H4 (cell line): ENCODE data around the gene NBPF26. TPM values are rescaled to one million over a fixed set of nuclear protein-coding genes. Genes with fewer than 3 reads are reported as not detected.
"Not testable (repeated sequence)": the region's sequence is repeated elsewhere in the genome, so short reads cannot be mapped to it uniquely, and the experiment has no call there.

Experiments
- DNase-seq: peaks from one replicate; pipeline ENCODE4 v3.0.0-alpha.2; 2015; ENCODE audit warnings: low spot score
- total RNA-seq: library from RNA; depleted of rRNA; stranded (reverse); fragments of >200 nt; shearing (Covaris generic); gene quantifications from 2 replicates; pipeline ENCODE4 v1.2.3, GENCODE V29; 2014; rRNA removed

Gene NBPF26
- total RNA-seq, result 6.6 and 12.1 TPM in 2 replicates

DNA sequence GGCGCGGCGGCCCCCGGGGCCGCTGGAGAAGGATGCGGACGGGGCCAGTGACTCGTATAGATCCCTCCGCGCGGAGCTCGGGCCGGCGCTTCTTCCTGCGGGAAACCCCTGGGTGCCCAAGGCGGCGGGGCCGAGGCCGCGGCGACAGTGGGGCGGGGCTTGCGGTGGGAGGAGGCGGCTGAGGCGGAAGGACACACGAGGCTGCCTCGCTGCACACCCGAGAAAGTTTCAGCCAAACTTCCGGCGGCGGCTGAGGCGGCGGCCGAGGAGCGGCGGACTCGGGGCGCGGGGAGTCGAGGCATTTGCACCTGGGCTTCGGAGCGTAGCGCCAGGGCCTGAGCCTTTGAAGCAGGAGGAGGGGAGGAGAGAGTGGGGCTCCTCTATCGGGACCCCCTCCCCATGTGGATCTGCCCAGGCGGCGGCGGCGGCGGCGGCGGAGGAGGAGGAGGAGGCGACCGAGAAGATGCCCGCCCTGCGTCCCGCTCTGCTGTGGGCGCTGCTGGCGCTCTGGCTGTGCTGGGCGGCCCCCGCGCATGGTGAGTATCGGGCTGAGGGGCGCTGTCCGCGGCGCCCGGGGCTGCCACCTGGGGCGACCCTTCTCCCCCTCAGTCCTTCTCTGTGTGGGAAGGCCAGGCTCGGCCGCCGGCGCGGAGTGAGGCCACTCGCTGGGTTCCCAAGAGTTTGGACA, at the start of gene NBPF26:
TSS of gene NBPF26 (plus strand) at position 231 of the 688 bp plus-strand sequence.
- DNase-seq, result peak; percentile 56

DNA sequence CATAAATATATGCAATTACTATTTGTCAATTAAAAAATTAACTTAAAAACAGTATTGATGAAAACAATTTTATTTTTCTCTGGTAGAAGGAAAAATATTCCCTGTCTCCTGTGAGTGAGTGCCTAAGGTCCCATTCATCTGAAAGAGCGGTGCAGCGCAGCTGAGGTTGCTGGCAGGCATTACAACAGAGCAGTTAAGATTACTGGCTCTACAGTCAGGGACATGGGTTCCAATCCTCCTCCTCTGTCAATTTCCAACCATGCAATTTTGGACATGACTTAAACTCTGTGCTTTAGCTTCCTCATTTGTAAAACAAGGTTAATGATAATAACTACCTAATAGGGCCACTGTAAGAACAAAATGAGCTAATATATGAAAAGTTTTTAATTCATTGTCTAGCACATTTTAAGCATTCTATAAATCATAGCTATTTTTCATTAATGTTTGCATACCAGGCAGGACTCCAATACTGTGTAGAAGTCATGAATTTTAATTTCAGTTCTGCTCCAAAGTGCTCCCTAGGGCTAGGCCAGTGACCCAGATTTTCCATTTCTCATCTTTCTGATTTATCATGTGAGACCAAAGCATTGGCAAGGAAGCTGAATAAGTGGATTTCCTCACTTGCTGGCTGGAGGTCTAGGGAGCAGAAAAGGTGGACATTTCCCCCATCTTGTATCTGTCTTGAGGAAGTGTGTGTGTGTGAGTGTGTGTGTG, 43.5 kb upstream of the NBPF26 start:
- DNase-seq, result not testable (repeated sequence)

DNA sequence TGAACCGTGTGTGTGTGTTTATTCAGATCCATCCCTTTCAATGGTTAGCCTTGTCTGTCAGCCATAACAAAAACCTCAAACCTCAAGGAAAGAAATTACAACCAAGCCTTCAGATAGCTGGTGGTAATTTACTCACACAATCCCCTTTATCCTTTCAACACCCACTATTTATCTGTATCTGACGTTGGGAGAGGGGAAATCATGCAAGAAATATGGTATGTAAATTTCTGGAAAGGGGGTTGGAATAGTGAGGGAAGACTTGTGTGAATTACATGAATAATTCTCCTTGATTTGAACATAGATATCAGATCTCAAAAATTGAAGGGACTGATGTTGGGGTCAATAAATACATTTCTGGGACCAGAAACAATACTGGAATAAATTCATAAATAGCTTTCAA, 42.8 kb upstream of the NBPF26 start:
- DNase-seq, result not testable (repeated sequence)

DNA sequence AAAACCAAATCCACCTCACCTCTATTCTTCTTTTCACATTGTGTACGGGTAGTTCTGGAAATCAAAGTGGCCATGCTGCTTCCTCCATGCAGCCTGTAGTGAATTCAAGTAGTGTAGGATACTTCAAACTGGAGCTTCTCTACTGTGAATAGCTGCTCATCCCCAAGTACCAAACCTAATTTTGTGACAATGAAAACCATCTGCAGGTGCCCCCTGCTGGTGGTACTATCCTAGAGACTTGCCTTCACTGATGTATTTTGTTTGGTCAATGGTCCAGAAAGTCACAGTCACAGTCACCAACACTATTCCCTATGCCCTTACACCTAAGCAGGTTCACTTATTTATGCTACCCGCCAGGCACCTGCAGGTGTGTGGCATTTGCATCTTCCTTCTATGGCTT, 39.3 kb upstream of the NBPF26 start:
- DNase-seq, result not testable (repeated sequence)

DNA sequence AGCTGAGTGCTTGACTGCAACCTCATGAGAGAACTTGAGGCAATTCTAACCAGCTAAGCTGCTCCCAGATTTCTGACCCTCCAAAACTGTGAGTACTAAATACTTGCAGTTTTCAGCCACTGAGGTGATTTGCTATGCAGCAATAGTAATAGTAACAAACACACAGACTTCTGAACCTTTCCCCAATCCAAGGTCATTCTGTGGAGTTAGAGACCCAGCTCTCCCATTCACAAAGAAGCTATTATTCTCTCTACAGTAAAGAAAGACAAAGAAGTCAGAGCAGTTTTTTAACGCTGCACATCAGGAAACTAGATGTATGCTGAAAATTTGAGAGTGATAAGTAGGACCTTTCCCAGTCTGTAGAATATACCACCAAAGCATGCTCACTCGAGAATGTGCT, 38.1 kb upstream of the NBPF26 start:
- DNase-seq, result not testable (repeated sequence)

DNA sequence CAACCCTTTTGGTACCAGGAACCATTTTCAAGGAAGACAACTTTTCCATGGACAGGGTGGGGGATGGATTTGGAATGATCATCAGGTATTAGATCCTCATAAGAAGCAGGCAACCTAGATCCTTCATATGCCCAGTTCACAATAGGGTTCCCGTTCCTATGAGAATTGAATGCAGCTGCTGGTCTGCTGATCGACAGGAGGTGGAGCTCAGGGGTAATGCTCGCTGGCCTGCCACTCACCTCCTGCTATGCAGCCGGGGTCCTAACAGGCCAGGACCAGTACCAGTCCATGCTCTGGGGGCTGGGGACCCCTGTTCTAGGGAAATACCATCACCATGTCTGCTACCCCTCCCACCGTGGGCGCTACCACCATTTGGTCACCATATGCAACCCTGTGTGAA, 36.5 kb upstream of the NBPF26 start:
- DNase-seq, result not testable (repeated sequence)

DNA sequence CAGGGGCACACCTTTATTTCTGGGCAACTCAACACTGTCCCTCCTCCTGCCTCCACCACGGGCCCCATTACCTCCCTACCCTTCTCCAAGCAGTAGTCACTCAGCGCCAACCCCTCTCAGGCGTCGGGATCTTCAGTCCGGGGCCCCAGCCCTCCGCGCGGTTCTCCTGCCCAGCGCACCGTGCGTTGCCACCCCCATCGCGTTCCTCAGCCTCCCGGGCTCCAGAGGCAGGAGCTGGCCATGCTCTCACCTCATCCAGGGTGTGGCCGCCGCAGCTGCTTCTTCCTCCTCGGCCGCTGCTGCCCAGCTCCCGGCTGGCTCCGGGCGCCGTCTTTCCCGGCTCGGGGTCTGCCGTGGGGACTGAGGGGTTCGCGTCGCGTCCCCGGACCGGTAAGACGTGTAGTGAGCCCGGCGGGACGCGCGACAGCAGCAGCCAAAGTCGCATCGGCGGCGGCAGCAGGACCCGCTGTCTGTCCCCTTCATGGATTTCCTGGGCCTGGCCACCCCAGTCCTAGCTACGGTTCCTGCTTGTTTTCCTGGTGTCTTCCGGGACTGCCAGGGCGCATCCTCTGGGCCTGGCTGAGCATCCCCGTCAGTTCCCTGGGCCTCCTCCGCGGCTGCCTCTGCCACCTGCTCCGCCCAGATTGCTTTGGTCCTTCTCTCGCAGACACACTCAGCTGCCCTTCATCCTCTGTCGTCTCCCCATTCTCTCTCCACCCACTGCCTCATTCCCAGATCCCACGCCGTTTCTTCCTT, 22.8 kb upstream of the NBPF26 start:
- DNase-seq, result not testable (repeated sequence)

DNA sequence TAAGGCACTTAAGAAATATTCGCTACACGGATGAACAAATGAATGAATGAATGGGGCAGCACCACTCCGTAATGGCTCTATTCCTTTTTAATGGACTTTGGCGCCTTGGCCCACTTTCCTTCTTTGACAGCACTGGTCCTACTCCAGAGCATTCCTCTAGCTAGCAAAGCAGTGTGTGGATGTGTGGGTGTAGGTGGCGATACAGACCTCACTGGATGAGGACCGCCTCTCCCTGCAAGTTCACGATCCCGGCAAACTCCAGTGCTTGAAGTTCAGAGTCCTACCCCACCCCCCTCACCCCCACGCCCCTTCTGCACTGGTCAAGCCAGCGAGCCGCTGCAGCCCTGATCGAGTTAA, 409 bp upstream of the NBPF26 start:
- DNase-seq, result not testable (repeated sequence)

DNA sequence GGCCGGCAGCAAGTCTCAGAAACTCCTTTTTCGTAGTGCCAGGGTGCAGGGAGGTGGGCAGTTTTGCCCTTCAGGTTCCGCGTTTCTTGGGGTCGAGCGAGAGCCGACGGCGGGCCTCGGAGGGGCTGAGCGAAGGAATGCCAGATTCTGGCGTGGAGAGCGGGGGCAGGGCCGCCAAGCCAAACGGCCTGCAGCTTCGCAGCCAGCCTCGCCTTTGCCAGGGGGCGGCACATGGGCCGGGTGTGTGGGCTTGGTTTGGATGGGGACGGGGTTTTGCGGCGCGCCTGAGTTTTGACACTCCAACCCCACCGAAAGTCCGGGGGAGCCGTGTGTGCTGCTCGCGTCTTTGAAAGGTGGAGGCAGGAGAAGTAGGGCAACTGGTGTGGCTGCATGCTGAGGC, 762 bp downstream of the NBPF26 start:
- not testable (repeated sequence) for DNase-seq

DNA sequence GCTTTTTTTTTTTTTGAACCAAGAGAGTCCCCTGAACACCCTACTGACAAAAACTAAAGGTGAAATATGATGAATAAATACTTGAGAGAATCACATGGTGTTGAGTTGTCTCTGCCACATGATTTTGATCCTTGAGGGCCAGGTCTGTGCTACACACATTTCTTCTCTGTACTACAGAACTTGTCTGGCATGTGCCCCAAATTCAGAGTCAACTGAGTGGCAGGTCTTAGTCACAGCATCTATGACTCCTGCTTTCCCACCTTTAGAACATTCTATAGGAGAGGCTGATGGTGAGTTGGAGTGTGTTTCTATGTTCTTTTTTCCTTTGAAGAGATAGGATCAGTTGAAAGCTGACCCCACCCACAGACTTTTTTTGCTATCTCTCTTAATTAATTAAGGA, 5.1 kb downstream of the NBPF26 start:
- DNase-seq, result not testable (repeated sequence)

DNA sequence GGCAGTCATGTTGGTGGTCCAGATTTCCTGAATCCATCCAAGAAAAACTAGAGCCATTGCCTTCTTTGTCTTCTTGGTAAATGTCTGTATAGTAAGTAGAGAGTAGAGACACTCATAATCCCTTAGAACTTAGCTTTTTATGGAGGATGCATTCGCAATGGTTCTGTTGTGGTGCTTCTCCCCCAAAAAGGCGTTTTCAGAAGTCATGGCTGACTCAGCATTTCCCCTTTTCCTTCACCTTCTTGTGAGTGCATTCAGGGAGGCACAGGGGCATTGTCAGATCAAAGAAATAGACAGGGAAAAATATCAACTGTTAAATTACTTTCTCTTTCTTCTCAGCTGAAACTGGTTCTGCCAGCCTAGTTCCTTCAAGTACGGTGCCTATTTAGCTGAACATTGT, 45.3 kb downstream of the NBPF26 start:
- DNase-seq, result not testable (repeated sequence)

DNA sequence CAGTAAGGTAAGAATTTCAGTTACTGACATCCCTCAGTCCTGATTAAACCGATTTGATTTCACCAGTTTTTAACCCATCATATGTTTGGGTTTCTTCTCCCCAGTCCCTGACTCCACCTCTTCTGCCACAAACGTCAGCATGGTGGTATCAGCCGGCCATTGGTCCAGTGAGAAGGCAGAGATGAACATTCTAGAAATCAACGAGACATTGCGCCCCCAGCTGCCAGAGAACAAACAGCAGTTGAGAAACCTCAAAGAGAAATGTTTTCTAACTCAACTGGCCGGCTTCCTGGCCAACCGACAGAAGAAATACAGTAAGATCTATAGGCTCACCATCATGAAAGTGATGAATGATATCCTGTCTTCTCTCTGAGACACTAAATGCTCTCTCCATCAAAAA, 81.7 kb downstream of the NBPF26 start:
- DNase-seq, result not testable (repeated sequence)

DNA sequence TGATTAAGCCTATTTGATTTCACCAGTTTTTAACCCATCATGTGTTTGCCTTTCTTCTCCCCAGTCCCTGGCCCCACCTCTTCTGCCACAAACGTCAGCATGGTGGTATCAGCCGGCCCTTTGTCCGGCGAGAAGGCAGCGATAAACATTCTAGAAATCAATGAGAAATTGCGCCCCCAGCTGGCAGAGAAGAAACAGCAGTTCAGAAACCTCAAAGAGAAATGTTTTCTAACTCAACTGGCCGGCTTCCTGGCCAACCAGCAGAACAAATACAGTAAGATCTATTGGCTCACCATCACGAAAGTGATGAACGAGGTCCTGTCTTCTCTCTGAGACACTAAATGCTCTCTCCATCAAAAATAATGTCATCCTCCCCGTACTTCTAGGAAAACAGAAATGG, 88.1 kb downstream of the NBPF26 start:
- DNase-seq, result peak; percentile 25

DNA sequence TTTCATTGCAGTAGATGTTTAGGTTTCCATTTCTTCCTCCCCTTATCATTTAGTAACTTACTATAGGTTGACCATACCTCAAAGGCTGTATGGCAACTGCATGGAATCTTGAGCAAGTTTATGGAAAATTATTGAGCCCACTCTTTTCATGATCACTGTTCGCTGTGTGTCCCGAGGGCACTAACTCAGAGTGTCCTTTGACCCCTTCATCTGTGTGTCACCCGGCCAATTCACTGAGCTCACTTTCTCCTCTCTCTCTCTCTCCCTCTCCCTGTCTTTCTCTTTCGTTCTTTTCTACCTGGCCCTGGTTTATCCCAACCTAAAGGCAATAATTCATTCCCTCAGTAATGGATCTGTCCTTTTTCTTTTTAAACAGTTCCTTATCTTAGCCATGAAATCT, 101.3 kb downstream of the NBPF26 start:
- DNase-seq, result not testable (repeated sequence)

DNA sequence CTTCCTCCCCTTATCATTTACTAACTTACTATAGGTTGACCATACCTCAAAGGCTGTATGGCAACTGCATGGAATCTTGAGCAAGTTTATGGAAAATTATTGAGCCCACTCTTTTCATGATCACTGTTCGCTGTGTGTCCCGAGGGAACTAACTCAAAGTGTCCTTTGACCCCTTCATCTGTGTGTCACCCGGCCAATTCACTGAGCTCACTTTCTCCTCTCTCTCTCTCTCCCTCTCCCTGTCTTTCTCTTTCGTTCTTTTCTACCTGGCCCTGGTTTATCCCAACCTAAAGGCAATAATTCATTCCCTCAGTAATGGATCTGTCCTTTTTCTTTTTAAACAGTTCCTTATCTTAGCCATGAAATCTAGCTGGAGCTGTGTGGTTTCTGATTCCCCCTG, 102.9 kb downstream of the NBPF26 start:
- not testable (repeated sequence) for DNase-seq

DNA sequence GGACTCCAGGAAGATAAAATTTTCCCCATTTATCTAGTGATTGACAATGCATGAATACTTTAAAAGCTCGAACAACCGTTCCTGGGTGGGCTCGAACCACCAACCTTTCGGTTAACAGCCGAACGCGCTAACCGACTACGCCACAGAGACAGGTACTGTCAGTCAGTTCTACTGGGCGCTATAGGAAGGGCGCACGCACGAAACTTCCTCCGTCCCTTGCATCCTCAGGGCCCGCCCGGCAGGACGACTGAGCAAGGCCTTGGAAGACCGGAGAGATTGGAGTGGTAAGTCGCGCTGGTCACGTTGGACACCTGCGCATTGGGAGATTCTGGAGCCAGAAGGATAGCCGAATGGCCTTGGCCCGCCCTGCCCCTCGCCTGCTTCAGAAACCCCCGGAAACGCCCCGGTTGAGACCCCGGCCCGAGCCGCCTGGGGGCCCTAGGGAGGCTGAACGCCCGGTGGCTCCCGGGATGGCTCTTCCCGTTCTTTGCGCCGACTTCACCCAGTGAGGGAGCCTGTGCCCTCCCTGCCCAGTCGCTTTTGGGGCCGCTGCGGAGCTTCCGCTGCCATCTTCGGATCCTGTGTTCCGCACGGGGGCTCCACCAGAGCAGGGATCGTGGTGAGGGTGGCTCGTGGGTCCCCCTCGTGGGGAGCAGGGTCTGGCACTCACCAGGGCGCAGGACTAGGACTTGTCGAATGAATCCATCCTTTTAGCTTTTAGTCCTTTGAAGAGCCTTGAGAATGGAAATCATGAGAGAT, 120.6 kb downstream of the NBPF26 start:
- peak; percentile 47 for DNase-seq

DNA sequence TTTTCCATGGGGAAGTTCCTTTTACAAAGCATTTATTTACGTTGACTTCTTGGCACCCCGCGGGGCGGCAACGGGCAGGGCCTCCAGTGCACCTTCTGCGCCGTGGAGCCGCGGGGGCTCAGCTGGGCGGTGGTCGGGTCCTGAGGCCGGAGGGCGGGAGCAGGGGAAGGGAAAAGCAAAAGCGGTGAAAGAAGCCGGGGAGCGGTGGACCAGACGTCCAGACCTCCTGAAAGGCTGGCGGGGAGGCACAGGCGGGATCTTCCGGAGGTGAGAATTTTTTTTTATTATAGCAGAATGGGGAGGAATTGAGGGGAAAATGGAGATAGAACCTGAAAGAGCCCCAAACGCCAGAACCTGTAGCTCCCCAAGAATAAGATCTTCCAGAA, 121.2 kb downstream of the NBPF26 start:
- not testable (repeated sequence) for DNase-seq

DNA sequence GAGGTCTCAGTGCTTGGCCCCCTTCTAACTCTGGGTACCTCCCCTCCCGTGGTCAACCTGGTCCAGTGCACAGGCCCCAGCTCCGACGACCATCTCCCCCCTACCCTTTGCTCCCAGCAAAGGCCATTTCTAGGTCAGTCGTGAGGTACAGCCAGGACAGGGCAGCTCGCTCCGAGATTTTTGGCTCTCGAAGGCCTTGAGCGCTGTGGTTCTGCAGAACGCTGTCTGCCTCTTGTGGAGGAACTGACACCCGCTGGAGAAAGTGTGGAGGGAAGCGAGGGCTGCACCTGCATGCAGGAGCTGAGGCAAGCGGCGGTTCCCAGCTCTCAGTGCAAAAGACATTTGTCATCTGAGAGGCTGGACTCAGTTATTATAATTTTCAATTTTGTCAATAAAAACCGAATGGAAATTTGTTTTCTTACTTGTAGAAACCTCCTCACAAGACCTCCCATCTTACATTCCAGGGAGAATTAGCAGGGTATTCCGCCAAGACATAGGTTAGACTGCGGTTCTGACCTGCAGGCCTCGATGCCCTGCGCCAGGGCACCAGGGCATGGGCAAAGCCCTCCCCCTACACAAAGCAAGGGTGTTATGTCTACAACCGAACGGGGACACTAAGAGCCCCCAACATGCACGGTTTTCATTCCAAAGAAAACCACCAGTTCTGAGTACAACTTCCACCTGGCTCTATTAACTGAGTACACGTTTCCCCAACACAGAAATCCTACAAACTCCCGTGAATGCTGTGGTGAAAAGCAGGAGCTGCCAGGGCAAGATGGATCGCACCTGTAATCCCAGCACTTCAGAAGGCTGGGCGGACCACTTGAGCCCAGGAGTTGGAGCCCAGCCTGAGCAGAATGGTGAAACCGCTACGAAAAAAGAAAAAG, 125.9 kb downstream of the NBPF26 start:
- not testable (repeated sequence) for DNase-seq

DNA sequence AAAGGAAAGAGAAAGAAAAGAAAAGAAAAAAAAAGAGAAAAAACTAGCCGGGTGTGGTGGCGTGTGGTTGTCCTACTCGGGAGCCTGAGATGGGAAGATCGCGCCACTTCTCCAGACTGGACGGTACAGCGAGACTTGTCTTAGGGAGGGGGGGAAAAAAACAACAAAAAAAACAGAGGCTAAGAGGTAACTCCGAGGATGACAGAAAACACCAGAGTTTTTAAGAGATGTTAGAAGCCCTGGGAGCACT, 126.5 kb downstream of the NBPF26 start:
- DNase-seq, result peak; percentile 59

DNA sequence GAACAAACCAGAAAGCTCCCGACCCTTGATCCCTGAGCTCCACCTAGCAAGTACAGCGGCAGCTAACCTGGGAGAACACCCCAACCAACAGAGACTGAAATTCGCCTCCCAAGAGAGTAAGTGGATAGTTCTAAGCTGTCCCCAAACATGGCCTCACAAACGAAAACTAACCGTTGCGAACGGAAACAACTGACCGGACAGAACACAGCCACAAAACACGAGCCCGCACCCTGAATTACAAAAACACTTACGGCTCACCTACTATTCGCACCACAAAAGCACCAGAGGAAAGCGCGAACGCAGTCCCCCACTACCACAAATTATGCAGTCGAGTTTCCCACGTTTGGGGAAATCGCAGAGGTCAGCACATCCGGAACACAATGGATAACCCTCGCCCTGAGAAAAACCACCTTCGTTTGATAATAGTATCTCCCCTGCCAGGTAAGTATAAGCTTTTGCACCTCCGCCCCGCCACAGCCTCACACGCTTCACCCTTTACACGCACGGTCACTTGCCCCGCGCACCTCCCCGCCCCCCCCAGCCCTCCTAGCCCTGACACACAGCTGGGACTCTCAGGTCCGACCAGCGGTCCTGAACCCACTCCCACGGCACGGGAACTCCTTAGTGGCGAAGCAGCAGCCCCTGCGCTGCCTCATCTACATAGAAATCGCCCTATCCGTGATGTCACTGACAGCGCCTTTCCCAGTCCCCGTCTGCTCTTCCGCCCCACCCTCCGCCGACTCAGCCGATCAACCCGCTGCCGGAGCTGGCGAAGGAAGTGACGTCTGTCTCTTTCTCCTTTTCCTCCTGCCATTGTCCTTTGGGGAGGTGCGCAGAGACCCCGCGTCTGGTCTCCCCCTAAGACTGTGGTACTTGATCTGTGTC, 127.0 kb downstream of the NBPF26 start:
- peak; percentile 96 for DNase-seq
